K562 (cell line): ENCODE data around the gene RCOR1. TPM values are rescaled to one million over a fixed set of nuclear protein-coding genes. Genes with fewer than 3 reads are reported as not detected.
A peak's percentile ranks its signal among the peaks of the same experiment; 100 is the strongest.

Experiments
- ATAC-seq: fragments of 200-7000 bp; cut with Tn5 transposase; 3 replicates; pipeline ENCODE4 v1.9.1; 2020; ENCODE audit warnings: moderate library complexity
- BruUV-seq: library from RNA; stranded (reverse); fragments of 400-500 nt; replicated peaks from 2 replicates; lab custom pipeline; 2021; lab: Mats Ljungman, UMichigan
- CTCF ChIA-PET: fragments of 300-600 bp; formaldehyde crosslinking; extraction: SDS; loops from one replicate; lab custom pipeline; 2021; ENCODE audit warnings: low intra/inter-chr PET ratio; lab: Yijun Ruan, JAX
- POLR2A ChIA-PET: fragments of 300-600, 350-650 bp; sonication (Branson Sonifier 250); formaldehyde crosslinking; extraction: SDS; loops from one replicate; lab custom pipeline; 2021; ENCODE audit warnings: antibody characterized with exemption, inconsistent platforms; lab: Yijun Ruan, JAX
- DNase-seq, 4 experiments: peaks; one replicate each; pipeline versions ENCODE4 v3.0.0 to v3.0.0-alpha.2; 2011 to 2018; ENCODE audit warnings: low spot score in 3 of 4, mixed read lengths in 3 of 4; ENCODE audit errors: extremely low read depth in 1 of 4
- FAIRE-seq: peaks from 2 replicates; lab custom pipeline; 2011; peaks lifted over from hg19 to GRCh38; lab: Jason Lieb, UNC
- H2AFZ ChIP-seq: 2 replicates; pipeline ENCODE4 v1.6.0; 2011; ENCODE audit warnings: low read depth, low read length, control low read depth, inconsistent platforms
- H3K27ac ChIP-seq: fragments of 200-600 bp; 3 replicates; pipeline ENCODE4 v1.8.0; 2011; ENCODE audit warnings: low read depth, mild to moderate bottlenecking, control low read depth, inconsistent platforms, low read length, moderate library complexity, mixed read lengths; ENCODE audit errors: extremely low read depth
- H3K27me3 ChIP-seq, 2 experiments: fragments of 300-600 bp in 1 of 2; 2 replicates in 1 of 2; 3 replicates in 1 of 2; pipeline versions ENCODE4 v1.6.0 to v1.8.0; 2011; ENCODE audit warnings: inconsistent platforms in 2 of 2, low read length in 2 of 2, mild to moderate bottlenecking in 1 of 2, mixed read lengths in 1 of 2, moderate library complexity in 1 of 2; ENCODE audit not compliant: control insufficient read depth in 2 of 2, insufficient read depth in 2 of 2
- H3K36me3 ChIP-seq: fragments of 300-600 bp; 3 replicates; pipeline ENCODE4 v1.8.0; 2011; ENCODE audit warnings: mild to moderate bottlenecking, low read length, inconsistent platforms; ENCODE audit not compliant: control insufficient read depth, insufficient read depth
- H3K4me1 ChIP-seq, 2 experiments: fragments of 200-600 bp in 1 of 2; replicated peaks in 1 of 2; 2 replicates in 1 of 2; 3 replicates in 1 of 2; pipeline versions ENCODE4 v1.5.1 to v1.8.0; 2011; ENCODE audit warnings: inconsistent platforms in 2 of 2, low read length in 2 of 2, mild to moderate bottlenecking in 1 of 2, mixed read lengths in 1 of 2, moderate library complexity in 1 of 2; ENCODE audit not compliant: control insufficient read depth in 2 of 2, insufficient read depth in 2 of 2
- H3K4me2 ChIP-seq: 2 replicates; pipeline ENCODE4 v1.6.1; 2011; ENCODE audit warnings: low read length, control low read depth, inconsistent platforms, mixed read lengths; ENCODE audit not compliant: insufficient read depth
- H3K4me3 ChIP-seq: fragments of 200-600 bp; sonication (generic), shearing (Covaris generic); 2 replicates; pipeline ENCODE4 v1.5.1; 2016; ENCODE audit warnings: control low read depth, inconsistent platforms
- H3K79me2 ChIP-seq: fragments of 200-600 bp; 3 replicates; pipeline ENCODE4 v1.8.0; 2011; ENCODE audit warnings: low read length, inconsistent platforms; ENCODE audit not compliant: control insufficient read depth, insufficient read depth
- H3K9ac ChIP-seq, 2 experiments: 2 replicates each; pipeline versions ENCODE4 v1.6.0 to v1.6.1; 2011; ENCODE audit warnings: low read depth in 2 of 2, low read length in 2 of 2, control low read depth in 1 of 2, inconsistent platforms in 1 of 2, mild to moderate bottlenecking in 1 of 2, mixed read lengths in 1 of 2; ENCODE audit not compliant: insufficient read depth in 1 of 2
- H3K9me1 ChIP-seq: one replicate; pipeline ENCODE4 v1.6.0; 2011; ENCODE audit warnings: inconsistent platforms, mild to moderate bottlenecking, low read length, moderate library complexity; ENCODE audit not compliant: control insufficient read depth, insufficient read depth
- H3K9me3 ChIP-seq: replicated peaks from 2 replicates; pipeline ENCODE4 v1.5.1; 2011; ENCODE audit warnings: low read depth, low read length, inconsistent platforms; ENCODE audit not compliant: control insufficient read depth, insufficient read depth
- H4K20me1 ChIP-seq: replicated peaks from 2 replicates; pipeline ENCODE4 v1.6.1; 2011; ENCODE audit warnings: low read length, inconsistent platforms, mixed read lengths; ENCODE audit not compliant: control insufficient read depth, insufficient read depth
- CBFA2T3 ChIP-seq: fragments of 450-650 bp; IDR thresholded peaks from 2 replicates; pipeline ENCODE4 v1.6.1; 2017
- CTBP1 ChIP-seq: fragments of 450-650 bp; IDR thresholded peaks from 2 replicates; pipeline ENCODE4 v1.6.1; 2016; ENCODE audit warnings: borderline replicate concordance
- DPF2 ChIP-seq: fragments of 450-650 bp; IDR thresholded peaks from 2 replicates; pipeline ENCODE4 v1.6.1; 2016
- MBD2 ChIP-seq: sonication (generic); IDR thresholded peaks from 2 replicates; pipeline ENCODE4 v1.6.1; 2016; ENCODE audit warnings: low read depth, borderline replicate concordance
- NFIC ChIP-seq: fragments of 450-650 bp; IDR thresholded peaks from 2 replicates; pipeline ENCODE4 v1.6.1; 2017; ENCODE audit warnings: mild to moderate bottlenecking, inconsistent platforms
- SMAD4 ChIP-seq: fragments of 250-450 bp; sonication (Bioruptor Pico); conservative IDR thresholded peaks from 2 replicates; pipeline ENCODE4 v1.8.0; 2021; ENCODE audit warnings: inconsistent platforms, mild to moderate bottlenecking, moderate library complexity
- SMARCA4 ChIP-seq: fragments of 450-650 bp; IDR thresholded peaks from 2 replicates; pipeline ENCODE4 v1.6.1; 2016
- STAT5A ChIP-seq: IDR thresholded peaks from 2 replicates; pipeline ENCODE4 v1.6.1; 2012; ENCODE audit warnings: low read length, inconsistent platforms, borderline replicate concordance
- TAL1 ChIP-seq: fragments of 450-650 bp; IDR thresholded peaks from 2 replicates; pipeline ENCODE4 v1.6.1; 2016; ENCODE audit warnings: mild to moderate bottlenecking
- TRIM24 ChIP-seq, 2 experiments: fragments of 450-650 bp; IDR thresholded peaks; 2 replicates each; pipeline ENCODE4 v1.6.1; 2016
- ZNF408 ChIP-seq: fragments of 250-450 bp; sonication (Bioruptor Pico); IDR thresholded peaks from 2 replicates; pipeline ENCODE4 v1.4.0; 2020; ENCODE audit warnings: low read depth, mild to moderate bottlenecking, moderate library complexity
- WGBS: fragments of 100-300 bp; shearing (Covaris generic); methylation state at CpG from one replicate; pipeline ENCODE4 v1.1.6; 2016; ENCODE audit warnings: low coverage, mixed read lengths; ENCODE audit not compliant: insufficient coverage; ENCODE audit errors: missing lambda C conversion rate; 5-methylcytosine and 5-hydroxymethylcytosine counted together
- in situ Hi-C: fragments of 300-500 bp; cut with MboI; formaldehyde crosslinking; loops from 4 replicates; pipeline ENCODE4 v1.15.0; 2018; ENCODE audit warnings: inconsistent platforms, mixed read lengths
- intact Hi-C: fragments of 100-400 bp; cut with micrococcal nuclease; formaldehyde crosslinking; loops from 2 replicates; pipeline ENCODE4 v1.14.2; 2022
- polyA plus RNA-seq, 8 experiments: library from polyadenylated mRNA; depleted of rRNA in 4 of 8; stranded (reverse) in 5 of 8; unstranded in 3 of 8; fragments of >200 nt; fragmentation: Nextera tagmentation in 2 of 8; fragmentation: Illumina TruSeq in 1 of 8; extraction: Ambion mirVana in 2 of 8; extraction: Trizol in 1 of 8; gene quantifications; 2 replicates each; pipeline versions ENCODE4 v1.2.1 to v1.2.3, GENCODE V29; 2011 to 2014; ENCODE audit warnings: inconsistent platforms in 1 of 8, missing spikeins in 1 of 8
- total RNA-seq, 7 experiments: library from RNA; depleted of rRNA in 6 of 7; stranded (reverse); fragments of >200 nt in 6 of 7; fragmentation: Illumina TruSeq in 2 of 7; extraction: Trizol in 2 of 7; gene quantifications; 2 replicates each; pipeline versions ENCODE4 v1.2.1 to v1.2.3, GENCODE V29; 2011 to 2021; ENCODE audit warnings: low replicate concordance in 1 of 7
- TF ChIP-seq, protein P1 (sequence below): sonication (generic); IDR thresholded peaks from 2 replicates; pipeline ENCODE4 v1.6.1; 2016
- TF ChIP-seq, protein P2 (sequence below): fragments of 250-450 bp; sonication (Bioruptor Pico); IDR thresholded peaks from 2 replicates; pipeline ENCODE4 v1.8.0; 2022; ENCODE audit warnings: moderate library complexity, mild to moderate bottlenecking, inconsistent platforms
- TF ChIP-seq, protein P3 (sequence below): fragments of 250-450 bp; sonication (Bioruptor Pico); IDR thresholded peaks from 2 replicates; pipeline ENCODE4 v1.5.0; 2021; ENCODE audit warnings: mild to moderate bottlenecking, moderate library complexity
- TF ChIP-seq, protein P4 (sequence below), 2 experiments: fragments of 450-650 bp; IDR thresholded peaks; 2 replicates each; pipeline ENCODE4 v1.6.1; 2016

Gene RCOR1
- total and polyA plus RNA-seq, 9 of the 15 experiments (the other 6 are each of a cell fraction or from before 2014, with no cell fraction given) = 8.5 to 47.9 (median 20.9) TPM

DNA sequence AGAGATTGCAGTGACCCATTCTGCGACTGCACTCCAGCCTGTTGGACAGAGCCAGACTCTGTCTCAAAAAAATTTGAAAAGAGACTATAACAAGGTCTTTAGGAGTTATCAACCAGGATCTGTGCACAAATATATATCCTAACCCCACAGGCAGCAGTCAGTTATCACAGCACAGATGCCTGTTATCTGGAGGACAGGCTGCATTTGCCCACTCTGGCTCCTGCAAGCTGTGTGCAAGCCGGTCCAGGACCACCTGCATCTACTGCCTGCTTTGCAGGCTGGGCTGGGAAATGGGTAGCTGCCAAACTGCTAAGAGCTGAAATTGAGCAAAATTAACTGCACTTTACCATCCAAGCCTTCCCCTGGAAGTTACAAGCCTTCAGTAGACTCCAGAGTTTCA lies 21.4 kb upstream of the RCOR1 start:
- ChIA-PET CTCF (no interaction called here), POLR2A (interaction anchor here (0.6 to 1.9 kb wide), 7 partner anchors 9 to 249 kb away, joined by 3 to 10 read pairs (median 5); no protein-coding TSS in a partner anchor)
- Histone ChIP-seq H3K9ac (peak overlapping the region in 1 of 2 experiments; percentile 73; a peak in 1 of 4 replicates), H3K9me1 (no peaks in the 10 kb centered on the region), H4K20me1 (no peaks in the 10 kb centered on the region), H2AFZ (no peak overlapping the region), H3K79me2 (no peaks in the 10 kb centered on the region), H3K27ac (peak overlapping the region; percentile 32; the same call in 1 of the 3 replicates), H3K9me3 (no peaks in the 10 kb centered on the region), H3K36me3 (no peaks in the 10 kb centered on the region), H3K27me3 (no peaks in the 10 kb centered on the region), H3K4me1 (peaks cover 35 to 40% of the 10 kb centered on the region in 2 experiments), H3K4me2 (peak overlapping the region; percentile 27; the same call in 1 of the 2 replicates), H3K4me3 (no peak overlapping the region)
- in situ Hi-C loops (no loop called here), intact Hi-C loops (no loop called here)
- 0% methylated on average over 2 of the region's 2 CpGs for WGBS
- BruUV-seq = no TSS peak
- DNase-seq (peak in 1 of 4 experiments; percentile 62), FAIRE-seq (peak; percentile 77), ATAC-seq (peak; percentile 18)
- TF ChIP-seq, protein P1, sequence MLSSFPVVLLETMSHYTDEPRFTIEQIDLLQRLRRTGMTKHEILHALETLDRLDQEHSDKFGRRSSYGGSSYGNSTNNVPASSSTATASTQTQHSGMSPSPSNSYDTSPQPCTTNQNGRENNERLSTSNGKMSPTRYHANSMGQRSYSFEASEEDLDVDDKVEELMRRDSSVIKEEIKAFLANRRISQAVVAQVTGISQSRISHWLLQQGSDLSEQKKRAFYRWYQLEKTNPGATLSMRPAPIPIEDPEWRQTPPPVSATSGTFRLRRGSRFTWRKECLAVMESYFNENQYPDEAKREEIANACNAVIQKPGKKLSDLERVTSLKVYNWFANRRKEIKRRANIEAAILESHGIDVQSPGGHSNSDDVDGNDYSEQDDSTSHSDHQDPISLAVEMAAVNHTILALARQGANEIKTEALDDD = 0 out of 2 replicates have a peak, but pooled peaks have one; percentile 24
- TF ChIP-seq TAL1 = peak; percentile 84
- peak; percentile 56; the same call in 1 of the 2 replicates for TF ChIP-seq SMARCA4
- TF ChIP-seq, protein P2, sequence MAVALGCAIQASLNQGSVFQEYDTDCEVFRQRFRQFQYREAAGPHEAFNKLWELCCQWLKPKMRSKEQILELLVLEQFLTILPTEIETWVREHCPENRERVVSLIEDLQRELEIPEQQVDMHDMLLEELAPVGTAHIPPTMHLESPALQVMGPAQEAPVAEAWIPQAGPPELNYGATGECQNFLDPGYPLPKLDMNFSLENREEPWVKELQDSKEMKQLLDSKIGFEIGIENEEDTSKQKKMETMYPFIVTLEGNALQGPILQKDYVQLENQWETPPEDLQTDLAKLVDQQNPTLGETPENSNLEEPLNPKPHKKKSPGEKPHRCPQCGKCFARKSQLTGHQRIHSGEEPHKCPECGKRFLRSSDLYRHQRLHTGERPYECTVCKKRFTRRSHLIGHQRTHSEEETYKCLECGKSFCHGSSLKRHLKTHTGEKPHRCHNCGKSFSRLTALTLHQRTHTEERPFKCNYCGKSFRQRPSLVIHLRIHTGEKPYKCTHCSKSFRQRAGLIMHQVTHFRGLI = no peak
- TF ChIP-seq, protein P3, sequence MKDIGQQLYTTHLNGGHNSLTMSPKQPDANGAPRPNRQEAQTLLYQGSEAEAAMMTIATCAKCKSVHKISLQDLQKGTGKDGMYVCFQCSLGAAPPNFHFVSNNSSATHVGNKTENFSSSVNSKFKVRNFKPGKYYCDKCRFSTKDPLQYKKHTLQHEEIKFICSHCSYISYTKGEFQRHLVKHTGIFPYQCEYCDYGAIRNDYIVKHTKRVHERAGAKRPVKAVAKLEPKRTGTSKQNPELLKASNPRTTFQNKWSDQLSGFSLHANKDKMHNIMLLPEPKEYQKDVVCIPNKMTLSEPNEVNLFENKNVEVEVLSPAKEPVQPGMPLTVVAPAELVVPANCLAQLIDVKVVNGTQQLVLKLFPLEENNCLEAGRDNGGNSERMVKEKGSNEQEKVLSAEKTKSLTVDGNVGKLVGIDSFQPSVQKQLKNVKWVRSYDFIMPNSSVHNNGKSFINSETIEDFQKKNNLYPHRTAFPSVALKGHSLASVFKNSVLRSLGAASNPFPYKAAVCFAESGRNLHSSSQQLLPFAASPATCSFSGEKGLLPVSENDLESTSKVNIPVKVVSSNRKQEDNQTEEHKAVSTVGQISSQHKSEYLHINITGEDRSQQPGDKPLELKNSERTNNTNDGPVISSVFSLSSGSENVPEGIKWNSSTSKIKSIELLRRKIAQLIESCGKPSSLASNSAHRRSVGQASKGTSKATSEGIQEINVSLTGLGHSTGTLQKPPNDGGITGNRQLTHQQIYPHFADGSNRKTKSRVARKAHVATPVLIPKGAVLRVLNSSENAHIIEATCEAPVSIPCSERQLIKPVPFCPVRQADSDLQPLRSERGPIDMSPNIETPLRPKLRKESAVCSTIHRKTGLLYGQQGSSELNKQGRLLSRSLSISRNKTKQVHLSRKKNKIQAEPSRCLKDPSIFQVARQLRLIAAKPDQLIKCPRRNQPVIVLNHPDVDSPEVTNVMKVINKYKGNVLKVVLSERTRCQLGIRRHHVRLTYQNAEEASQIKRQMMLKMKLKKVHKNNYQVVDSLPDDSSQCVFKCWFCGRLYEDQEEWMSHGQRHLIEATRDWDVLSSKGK (CRISPR knock-in tag) = no peak
- TF ChIP-seq, protein P4, sequence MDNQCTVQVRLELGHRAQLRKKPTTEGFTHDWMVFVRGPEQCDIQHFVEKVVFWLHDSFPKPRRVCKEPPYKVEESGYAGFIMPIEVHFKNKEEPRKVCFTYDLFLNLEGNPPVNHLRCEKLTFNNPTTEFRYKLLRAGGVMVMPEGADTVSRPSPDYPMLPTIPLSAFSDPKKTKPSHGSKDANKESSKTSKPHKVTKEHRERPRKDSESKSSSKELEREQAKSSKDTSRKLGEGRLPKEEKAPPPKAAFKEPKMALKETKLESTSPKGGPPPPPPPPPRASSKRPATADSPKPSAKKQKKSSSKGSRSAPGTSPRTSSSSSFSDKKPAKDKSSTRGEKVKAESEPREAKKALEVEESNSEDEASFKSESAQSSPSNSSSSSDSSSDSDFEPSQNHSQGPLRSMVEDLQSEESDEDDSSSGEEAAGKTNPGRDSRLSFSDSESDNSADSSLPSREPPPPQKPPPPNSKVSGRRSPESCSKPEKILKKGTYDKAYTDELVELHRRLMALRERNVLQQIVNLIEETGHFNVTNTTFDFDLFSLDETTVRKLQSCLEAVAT (IDR thresholded peaks at IDR 0.05) = no peak
- peak; percentile 68 for TF ChIP-seq SMAD4
- TF ChIP-seq DPF2 = peak; percentile 78
- peak; percentile 13; the same call in 1 of the 2 replicates for TF ChIP-seq CTBP1
- peak in 1 of 2 experiments; percentile 62; a peak in 1 of 4 replicates for TF ChIP-seq TRIM24 (IDR thresholded peaks at IDR 0.05)
- TF ChIP-seq MBD2 = 0 out of 2 replicates have a peak, but pooled peaks have one; percentile 17
- TF ChIP-seq STAT5A = peak; percentile 59; the same call in 1 of the 2 replicates
- TF ChIP-seq NFIC = peak; percentile 41
- no peak for TF ChIP-seq ZNF408
- TF ChIP-seq CBFA2T3 = peak; percentile 89
